Endothelial cell of umbilical vein (primary cell): ENCODE results near the gene WIZ. TPM values are rescaled to one million over a fixed set of nuclear protein-coding genes. Genes with fewer than 3 reads are reported as not detected.

Source experiments
- BruUV-seq: library from RNA; stranded (reverse); fragments of 400-500 nt; replicated peaks from 2 replicates; lab custom pipeline; 2021; lab: Mats Ljungman, UMichigan
- CTCF ChIA-PET: fragments of 300-600, 350-600 bp; sonication (Branson Sonifier 250); formaldehyde crosslinking; loops from one replicate; lab custom pipeline; 2021; ENCODE audit warnings: antibody characterized with exemption, inconsistent platforms; lab: Charles Lee
- POLR2A ChIA-PET: fragments of 300-600, 350-600 bp; sonication (Branson Sonifier 250); formaldehyde crosslinking; loops from one replicate; lab custom pipeline; 2021; ENCODE audit warnings: antibody characterized with exemption, inconsistent platforms; lab: Charles Lee
- DNase-seq: peaks from one replicate; pipeline ENCODE4 v3.0.0-alpha.2; 2011; ENCODE audit warnings: low read depth, low spot score
- FAIRE-seq: peaks from 2 replicates; lab custom pipeline; 2011; peaks lifted over from hg19 to GRCh38; lab: Jason Lieb, UNC
- H2AFZ ChIP-seq: 2 replicates; pipeline ENCODE4 v1.6.0; 2012; ENCODE audit warnings: low read depth, low read length, control low read depth, inconsistent platforms
- H3K27ac ChIP-seq: 2 replicates; pipeline ENCODE4 v1.5.1; 2011; ENCODE audit warnings: low read depth, mild to moderate bottlenecking, control low read depth, low read length, moderate library complexity; ENCODE audit not compliant: insufficient read depth
- H3K27me3 ChIP-seq, 2 experiments: 2 replicates each; pipeline versions ENCODE4 v1.6.0 to v1.6.1; 2011; ENCODE audit warnings: low read length in 2 of 2, mixed read lengths in 1 of 2; ENCODE audit not compliant: control insufficient read depth in 2 of 2, insufficient read depth in 2 of 2
- H3K36me3 ChIP-seq, 2 experiments: 2 replicates in 1 of 2; 3 replicates in 1 of 2; pipeline ENCODE4 v1.5.1; 2011; ENCODE audit warnings: low read length in 2 of 2, mild to moderate bottlenecking in 1 of 2, moderate library complexity in 1 of 2; ENCODE audit not compliant: control insufficient read depth in 2 of 2, insufficient read depth in 2 of 2; ENCODE audit errors: extremely low read depth in 1 of 2
- H3K4me1 ChIP-seq: 3 replicates; pipeline ENCODE4 v1.5.1; 2011; ENCODE audit warnings: mild to moderate bottlenecking, low read length; ENCODE audit not compliant: control insufficient read depth, insufficient read depth; ENCODE audit errors: extremely low read depth
- H3K4me2 ChIP-seq: 2 replicates; pipeline ENCODE4 v1.6.1; 2011; ENCODE audit warnings: low read length, control low read depth, mixed read lengths; ENCODE audit not compliant: insufficient read depth
- H3K4me3 ChIP-seq, 3 experiments: fragments of 200-600 bp in 1 of 3; sonication (generic), shearing (Covaris generic) in 1 of 3; replicated peaks in 1 of 3; 2 replicates each; pipeline ENCODE4 v1.5.1; 2011 to 2016; ENCODE audit warnings: control low read depth in 3 of 3, low read length in 3 of 3, mild to moderate bottlenecking in 2 of 3, inconsistent platforms in 1 of 3, low read depth in 1 of 3, moderate library complexity in 1 of 3; ENCODE audit not compliant: insufficient read depth in 1 of 3
- H3K79me2 ChIP-seq: 2 replicates; pipeline ENCODE4 v1.6.0; 2012; ENCODE audit warnings: low read length, inconsistent platforms; ENCODE audit not compliant: control insufficient read depth, insufficient read depth
- H3K9ac ChIP-seq: replicated peaks from 2 replicates; pipeline ENCODE3; 2011; ENCODE audit warnings: low read length, control low read depth; ENCODE audit not compliant: insufficient read depth; ENCODE audit errors: extremely low read depth
- H3K9me1 ChIP-seq: replicated peaks from 3 replicates; pipeline ENCODE4 v1.6.0; 2011; ENCODE audit warnings: mild to moderate bottlenecking, low read length; ENCODE audit not compliant: control insufficient read depth, insufficient read depth; ENCODE audit errors: extremely low read depth
- H3K9me3 ChIP-seq: replicated peaks from 2 replicates; pipeline ENCODE4 v1.5.1; 2012; ENCODE audit warnings: low read length, inconsistent platforms; ENCODE audit not compliant: control insufficient read depth, insufficient read depth
- H4K20me1 ChIP-seq: replicated peaks from 2 replicates; pipeline ENCODE3; 2011; ENCODE audit warnings: mild to moderate bottlenecking, low read length; ENCODE audit not compliant: control insufficient read depth, insufficient read depth; ENCODE audit errors: extremely low read depth
- EZH2 ChIP-seq: IDR thresholded peaks from 2 replicates; pipeline ENCODE4 v1.6.1; 2012; ENCODE audit warnings: borderline replicate concordance, low read depth, mild to moderate bottlenecking, moderate library complexity, low read length, inconsistent platforms; ENCODE audit not compliant: severe bottlenecking
- FOS ChIP-seq: IDR thresholded peaks from 2 replicates; pipeline ENCODE4 v1.6.1; 2011; ENCODE audit warnings: mild to moderate bottlenecking, low read length, moderate library complexity, borderline replicate concordance; ENCODE audit not compliant: insufficient read depth
- GATA2 ChIP-seq: IDR thresholded peaks from 2 replicates; pipeline ENCODE4 v1.7.0; 2011; ENCODE audit warnings: low read depth, mild to moderate bottlenecking, moderate library complexity, mixed read lengths, low read length; ENCODE audit not compliant: insufficient read length, insufficient read depth
- JUN ChIP-seq: IDR thresholded peaks from 2 replicates; pipeline ENCODE4 v1.6.1; 2011; ENCODE audit warnings: borderline replicate concordance, low read depth; ENCODE audit not compliant: insufficient read length, insufficient read depth
- MAX ChIP-seq: IDR thresholded peaks from 2 replicates; pipeline ENCODE4 v1.6.1; 2011; ENCODE audit not compliant: insufficient read depth, insufficient read length
- MYC ChIP-seq: IDR thresholded peaks from one replicate; pipeline ENCODE4 v1.6.1; 2011; ENCODE audit warnings: mild to moderate bottlenecking, low read depth, low read length
- POLR2A ChIP-seq: IDR thresholded peaks from 2 replicates; pipeline ENCODE4 v1.6.1; 2012; ENCODE audit warnings: low read depth, mild to moderate bottlenecking, control low read depth, low read length
- POLR2AphosphoS5 ChIP-seq: IDR thresholded peaks from 2 replicates; pipeline ENCODE4 v1.6.1; 2012; ENCODE audit warnings: low read depth, mild to moderate bottlenecking, control low read depth, low read length, moderate library complexity; ENCODE audit not compliant: insufficient read depth
- dilution Hi-C: fragments of 300-500 bp; cut with MboI; formaldehyde crosslinking; loops from one replicate; pipeline ENCODE4 v1.15.0; 2019; ENCODE audit warnings: low sequenced_read_pairs; ENCODE audit not compliant: extremely low pct_ligation_motif_present
- intact Hi-C: fragments of 100-400 bp; cut with micrococcal nuclease; formaldehyde crosslinking; loops from one replicate; pipeline ENCODE4 v1.10.0; 2022
- polyA plus RNA-seq, 4 experiments: library from polyadenylated mRNA; depleted of rRNA in 3 of 4; stranded (reverse) in 3 of 4; unstranded in 1 of 4; fragments of >200 nt; gene quantifications; 2 replicates each; pipeline versions ENCODE4 v1.2.1 to v1.2.3, GENCODE V29; 2011 to 2012; ENCODE audit warnings: missing spikeins in 1 of 4
- total RNA-seq: library from RNA; stranded (reverse); gene quantifications from 2 replicates; pipeline ENCODE4 v1.2.3, GENCODE V29; 2021
- TF ChIP-seq, protein P1 (sequence below), 2 donors: IDR thresholded peaks; 1 replicate in 1 of 2; 2 replicates in 1 of 2; pipeline ENCODE4 v1.5.1; 2011; ENCODE audit warnings: low read length in 2 of 2, mild to moderate bottlenecking in 2 of 2, moderate library complexity in 2 of 2, control low read depth in 1 of 2, inconsistent platforms in 1 of 2, low read depth in 1 of 2; ENCODE audit not compliant: insufficient read depth in 1 of 2; ENCODE audit errors: extremely low read depth in 1 of 2

The WIZ gene
- total and polyA plus RNA-seq, 2 donors (not counting 3 experiments of a cell fraction or from before 2014, with no cell fraction given): 21.0 to 47.2 TPM

DNA sequence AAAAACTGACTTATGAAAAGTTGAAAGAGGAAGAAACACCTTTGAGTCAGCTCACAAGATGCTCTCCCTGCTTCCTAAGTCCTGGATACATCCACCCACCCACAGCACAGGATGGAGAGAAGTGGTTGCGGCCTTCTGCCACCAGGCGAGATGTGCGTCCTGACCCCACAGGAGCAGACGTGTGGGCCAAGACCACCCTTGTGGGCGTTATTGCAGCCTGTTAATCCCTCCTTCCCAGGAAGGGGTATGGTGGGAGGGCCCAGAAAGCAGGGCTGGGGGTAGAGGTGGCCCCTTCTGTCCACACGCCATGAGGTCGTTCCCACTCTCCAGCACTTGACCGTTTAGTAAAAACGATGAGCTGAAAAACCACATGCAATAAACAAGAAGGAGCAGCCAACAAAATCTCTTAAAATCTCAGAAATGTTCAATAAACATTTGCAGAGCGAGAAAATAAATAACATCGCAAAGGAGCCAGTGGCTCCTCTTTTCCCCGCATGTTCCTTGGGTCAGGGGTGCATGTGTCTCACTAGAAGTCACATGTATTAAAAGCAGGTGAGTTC, 28.5 kb downstream of the WIZ start:
- CTCF ChIA-PET: interaction anchor here (0.6 to 4.9 kb wide), 3 partner anchors 31 to 329 kb away, joined by 3 to 124 read pairs (median 3); no protein-coding TSS in a partner anchor

DNA sequence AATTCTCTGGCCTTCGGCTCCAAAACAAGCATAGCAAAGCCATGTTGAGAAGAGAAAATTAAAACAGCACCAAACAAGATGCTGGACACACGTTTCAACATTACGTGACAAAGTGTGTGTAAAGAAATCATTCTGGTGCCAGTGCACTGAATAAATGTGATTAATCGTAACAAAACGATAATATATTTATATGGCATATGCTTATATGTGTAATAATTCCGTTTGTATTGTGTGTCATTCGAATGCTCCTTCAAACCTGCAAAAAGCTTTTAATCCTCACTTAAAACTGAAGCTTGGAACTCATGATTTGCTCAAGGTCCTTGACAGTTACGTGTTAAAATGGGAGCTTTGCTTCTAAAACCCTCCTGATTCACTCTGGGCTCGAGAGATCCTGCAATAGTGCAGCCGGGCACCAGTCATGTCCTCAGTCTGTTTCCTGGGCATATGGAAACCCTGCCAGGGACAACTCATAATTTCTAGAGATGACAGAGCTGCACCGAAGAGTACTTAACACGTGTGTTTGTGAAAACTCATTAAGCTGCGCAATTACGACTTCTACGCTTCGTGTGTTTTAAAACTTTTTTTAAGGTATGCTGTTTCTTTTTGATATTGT, 30.2 kb downstream of the WIZ start:
- intact Hi-C loops (loop anchor here (1.0 to 5.0 kb wide), 9 partner anchors 13 to 312 kb away; partner anchors contain the start of genes AKAP8 and SYDE1), dilution Hi-C loops (no loop called here)
- peak; percentile 43 for FAIRE-seq
- H3K9me1 ChIP-seq: no peaks in the 10 kb centered on the region
- peak overlapping the region; percentile 18 for H3K9ac ChIP-seq
- peaks cover 14% of the 10 kb centered on the region for H3K4me1 ChIP-seq
- ChIA-PET CTCF (interaction anchor here (0.6 to 4.9 kb wide), 28 partner anchors 9 to 692 kb away, joined by 3 to 124 read pairs (median 4); partner anchors contain the start of genes AKAP8 and RAB8A), POLR2A (interaction anchor here (0.5 to 2.5 kb wide), 11 partner anchors 10 to 252 kb away, joined by 3 to 13 read pairs (median 4); partner anchors contain the start of gene AKAP8)
- BruUV-seq: no TSS peak
- no peak for TF ChIP-seq POLR2AphosphoS5
- no peak for TF ChIP-seq GATA2
- no peak for TF ChIP-seq EZH2
- TF ChIP-seq JUN: no peak
- TF ChIP-seq MAX: no peak
- no peak for TF ChIP-seq POLR2A
- TF ChIP-seq, protein P1, sequence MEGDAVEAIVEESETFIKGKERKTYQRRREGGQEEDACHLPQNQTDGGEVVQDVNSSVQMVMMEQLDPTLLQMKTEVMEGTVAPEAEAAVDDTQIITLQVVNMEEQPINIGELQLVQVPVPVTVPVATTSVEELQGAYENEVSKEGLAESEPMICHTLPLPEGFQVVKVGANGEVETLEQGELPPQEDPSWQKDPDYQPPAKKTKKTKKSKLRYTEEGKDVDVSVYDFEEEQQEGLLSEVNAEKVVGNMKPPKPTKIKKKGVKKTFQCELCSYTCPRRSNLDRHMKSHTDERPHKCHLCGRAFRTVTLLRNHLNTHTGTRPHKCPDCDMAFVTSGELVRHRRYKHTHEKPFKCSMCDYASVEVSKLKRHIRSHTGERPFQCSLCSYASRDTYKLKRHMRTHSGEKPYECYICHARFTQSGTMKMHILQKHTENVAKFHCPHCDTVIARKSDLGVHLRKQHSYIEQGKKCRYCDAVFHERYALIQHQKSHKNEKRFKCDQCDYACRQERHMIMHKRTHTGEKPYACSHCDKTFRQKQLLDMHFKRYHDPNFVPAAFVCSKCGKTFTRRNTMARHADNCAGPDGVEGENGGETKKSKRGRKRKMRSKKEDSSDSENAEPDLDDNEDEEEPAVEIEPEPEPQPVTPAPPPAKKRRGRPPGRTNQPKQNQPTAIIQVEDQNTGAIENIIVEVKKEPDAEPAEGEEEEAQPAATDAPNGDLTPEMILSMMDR (IDR thresholded peaks at IDR 0.05; ENCODE audit: extremely low read depth in 1 of 2, insufficient read depth in 1 of 2, low read depth in 1 of 2, low read length in 2 of 2): no peak
- TF ChIP-seq FOS: no peak
- no peak for TF ChIP-seq MYC
- no peaks in the 10 kb centered on the region for H3K27me3 ChIP-seq
- no peaks in the 10 kb centered on the region for H4K20me1 ChIP-seq
- H3K27ac ChIP-seq: no peak overlapping the region
- H3K4me3 ChIP-seq: peak overlapping the region in 2 of 3 experiments; percentile 6 to 43
- DNase-seq: no peak
- peak overlapping the region; percentile 15 for H2AFZ ChIP-seq
- H3K4me2 ChIP-seq: peak overlapping the region; percentile 85
- H3K79me2 ChIP-seq: peaks cover 40% of the 10 kb centered on the region
- peaks cover 5 to 19% of the 10 kb centered on the region in 2 experiments for H3K36me3 ChIP-seq
- no peaks in the 10 kb centered on the region for H3K9me3 ChIP-seq

More for the DNA sequence above, 28.5 kb downstream of the WIZ start:
- Histone ChIP-seq H3K27ac (no peak overlapping the region), H3K4me3 (no peak overlapping the region), H3K27me3 (no peaks in the 10 kb centered on the region), H4K20me1 (no peaks in the 10 kb centered on the region), H3K36me3 (peaks cover 11 to 32% of the 10 kb centered on the region in 2 experiments), H3K9me1 (no peaks in the 10 kb centered on the region), H3K4me1 (peaks cover 14% of the 10 kb centered on the region), H2AFZ (no peak overlapping the region), H3K9me3 (no peaks in the 10 kb centered on the region), H3K79me2 (peaks cover 25% of the 10 kb centered on the region), H3K4me2 (no peak overlapping the region), H3K9ac (no peak overlapping the region)
- FAIRE-seq (no peak), DNase-seq (no peak)
- TF ChIP-seq POLR2A: no peak
- TF ChIP-seq EZH2: no peak
- TF ChIP-seq GATA2: no peak
- no peak for TF ChIP-seq FOS
- no TSS peak for BruUV-seq
- POLR2A ChIA-PET: no interaction called here
- intact Hi-C loops: no loop called here
- dilution Hi-C loops: no loop called here
